OCI-LY7 (cell line): Measurements from ENCODE around the gene HSP90AB1. TPM values are rescaled to one million over a fixed set of nuclear protein-coding genes. Genes with fewer than 3 reads are reported as not detected.
A peak's percentile ranks its signal among the peaks of the same experiment; 100 is the strongest.

Source experiments
- BruUV-seq: library from RNA; stranded (reverse); fragments of 400-500 nt; replicated peaks from 2 replicates; lab custom pipeline; 2021; lab: Mats Ljungman, UMichigan
- CTCF ChIA-PET: fragments of 300-600 bp; sonication (Branson Sonifier 250); formaldehyde crosslinking; loops from one replicate; lab custom pipeline; 2022; ENCODE audit warnings: antibody characterized with exemption; ENCODE audit not compliant: unreplicated experiment; lab: Charles Lee
- POLR2A ChIA-PET: fragments of 300-600 bp; sonication (Branson Sonifier 250); formaldehyde crosslinking; loops from one replicate; lab custom pipeline; 2022; ENCODE audit warnings: antibody characterized with exemption; lab: Charles Lee
- DNase-seq: peaks from one replicate; pipeline ENCODE4 v3.0.0-alpha.2; 2015; ENCODE audit warnings: low spot score
- H2AFZ ChIP-seq: fragments of 200-600 bp; sonication (generic), shearing (Covaris generic); 2 replicates; pipeline ENCODE4 v1.6.1; 2014; ENCODE audit warnings: mild to moderate bottlenecking, antibody characterized with exemption, low read length, moderate library complexity
- H3K27ac ChIP-seq: fragments of 200-600 bp; sonication (generic); 2 replicates; pipeline ENCODE4 v1.5.1; 2014; ENCODE audit warnings: mixed run types, low read depth, mild to moderate bottlenecking, moderate library complexity, low read length, inconsistent platforms; ENCODE audit not compliant: poor library complexity, severe bottlenecking
- H3K36me3 ChIP-seq: fragments of 200-600 bp; sonication (generic); 2 replicates; pipeline ENCODE4 v1.6.1; 2014; ENCODE audit warnings: mild to moderate bottlenecking, antibody characterized with exemption, low read length, moderate library complexity, mixed read lengths; ENCODE audit not compliant: insufficient read depth
- H3K4me1 ChIP-seq: fragments of 200-600 bp; sonication (generic); 2 replicates; pipeline ENCODE4 v1.5.1; 2014; ENCODE audit warnings: mild to moderate bottlenecking, low read length; ENCODE audit not compliant: insufficient read depth, poor library complexity, severe bottlenecking
- H3K4me2 ChIP-seq: fragments of 200-600 bp; sonication (generic); 2 replicates; pipeline ENCODE4 v1.6.1; 2014; ENCODE audit warnings: mild to moderate bottlenecking, low read length
- H3K4me3 ChIP-seq: fragments of 200-600 bp; sonication (generic); 2 replicates; pipeline ENCODE4 v1.5.1; 2014; ENCODE audit warnings: mild to moderate bottlenecking, low read depth, low read length; ENCODE audit not compliant: poor library complexity, severe bottlenecking
- H3K79me2 ChIP-seq: fragments of 200-600 bp; sonication (generic); 2 replicates; pipeline ENCODE4 v1.6.1; 2016; ENCODE audit warnings: low read depth, mild to moderate bottlenecking, low read length, moderate library complexity, mixed read lengths; ENCODE audit not compliant: insufficient read depth
- H3K9me2 ChIP-seq: fragments of 200-600 bp; sonication (generic); 2 replicates; pipeline ENCODE4 v1.6.1; 2016; ENCODE audit warnings: mild to moderate bottlenecking, low read length, mixed read lengths; ENCODE audit not compliant: insufficient read depth
- H3K9me3 ChIP-seq: fragments of 200-600 bp; sonication (generic); 2 replicates; pipeline ENCODE4 v1.6.1; 2014; ENCODE audit warnings: mild to moderate bottlenecking, mixed run types, low read length, mixed read lengths
- H4K20me1 ChIP-seq: fragments of 200-600 bp; sonication (generic); 2 replicates; pipeline ENCODE4 v1.6.1; 2014; ENCODE audit warnings: mild to moderate bottlenecking, antibody characterized with exemption, low read length, moderate library complexity, mixed read lengths; ENCODE audit not compliant: insufficient read depth
- EZH2phosphoT487 ChIP-seq: fragments of 200-600 bp; sonication (generic); IDR thresholded peaks from 2 replicates; pipeline ENCODE4 v1.6.1; 2018; ENCODE audit warnings: low read depth, borderline replicate concordance, mild to moderate bottlenecking, mixed run types, antibody characterized with exemption, low read length, moderate library complexity, mixed read lengths
- intact Hi-C: fragments of 100-400 bp; cut with micrococcal nuclease; formaldehyde crosslinking; loops from one replicate; pipeline ENCODE4 v1.10.0; 2022; ENCODE audit not compliant: unreplicated experiment
- total RNA-seq, 2 experiments: library from RNA; depleted of rRNA in 1 of 2; stranded (reverse); fragments of >200 nt in 1 of 2; shearing (Covaris generic) in 1 of 2; gene quantifications; 2 replicates each; pipeline ENCODE4 v1.2.3, GENCODE V29; 2014 to 2022
- TF ChIP-seq, protein P1 (sequence below): fragments of 200-600 bp; sonication (generic); conservative IDR thresholded peaks from 2 replicates; pipeline ENCODE4 v1.5.1; 2014; ENCODE audit warnings: mild to moderate bottlenecking, antibody characterized with exemption, low read length, moderate library complexity, mixed read lengths

The HSP90AB1 gene
- total RNA-seq, 2 experiments from 2014 or later, result 911 to 1,282 TPM

DNA sequence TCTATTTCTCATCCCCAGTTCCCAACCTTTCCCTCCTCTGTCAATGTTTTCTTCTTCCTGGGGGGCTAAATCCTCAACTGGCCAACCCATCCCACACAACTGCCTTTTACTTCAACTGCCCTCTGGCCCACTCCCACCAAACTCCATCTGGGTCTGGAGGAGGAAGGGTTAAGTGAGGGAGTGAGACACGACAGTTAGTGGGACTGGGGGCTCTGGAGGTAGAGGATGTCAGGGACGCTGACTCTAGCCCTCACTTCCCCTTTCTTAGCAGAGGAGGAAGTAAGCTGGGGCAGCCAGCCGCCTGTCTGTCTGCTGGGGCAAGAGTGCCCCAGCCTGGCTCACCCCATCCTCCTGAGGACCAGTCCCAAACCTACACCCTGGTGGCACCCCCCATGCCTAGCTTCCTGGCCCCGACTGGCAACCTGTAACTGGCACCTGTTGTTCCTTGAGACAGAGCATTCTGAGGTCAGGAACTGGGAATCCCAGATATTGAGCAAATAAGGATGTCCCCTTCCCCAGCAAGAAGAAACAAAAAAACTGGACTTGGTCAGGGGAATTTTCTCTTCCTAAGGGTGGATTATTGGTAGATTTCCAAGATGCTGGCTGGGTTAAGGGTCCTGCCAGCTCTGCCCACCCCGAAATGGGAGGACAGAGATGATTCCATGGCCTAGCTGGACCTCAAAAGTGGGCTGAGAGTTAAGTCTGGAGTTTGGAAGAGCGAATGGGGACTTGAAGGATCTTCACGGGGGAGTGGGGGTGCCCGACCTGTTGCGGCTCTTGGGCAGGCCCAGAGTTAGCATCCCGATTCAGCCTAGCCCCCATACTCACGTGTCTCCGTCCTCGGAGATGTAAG lies 17.5 kb downstream of the HSP90AB1 start:
- TF ChIP-seq EZH2phosphoT487, result no peak
- TF ChIP-seq, protein P1, sequence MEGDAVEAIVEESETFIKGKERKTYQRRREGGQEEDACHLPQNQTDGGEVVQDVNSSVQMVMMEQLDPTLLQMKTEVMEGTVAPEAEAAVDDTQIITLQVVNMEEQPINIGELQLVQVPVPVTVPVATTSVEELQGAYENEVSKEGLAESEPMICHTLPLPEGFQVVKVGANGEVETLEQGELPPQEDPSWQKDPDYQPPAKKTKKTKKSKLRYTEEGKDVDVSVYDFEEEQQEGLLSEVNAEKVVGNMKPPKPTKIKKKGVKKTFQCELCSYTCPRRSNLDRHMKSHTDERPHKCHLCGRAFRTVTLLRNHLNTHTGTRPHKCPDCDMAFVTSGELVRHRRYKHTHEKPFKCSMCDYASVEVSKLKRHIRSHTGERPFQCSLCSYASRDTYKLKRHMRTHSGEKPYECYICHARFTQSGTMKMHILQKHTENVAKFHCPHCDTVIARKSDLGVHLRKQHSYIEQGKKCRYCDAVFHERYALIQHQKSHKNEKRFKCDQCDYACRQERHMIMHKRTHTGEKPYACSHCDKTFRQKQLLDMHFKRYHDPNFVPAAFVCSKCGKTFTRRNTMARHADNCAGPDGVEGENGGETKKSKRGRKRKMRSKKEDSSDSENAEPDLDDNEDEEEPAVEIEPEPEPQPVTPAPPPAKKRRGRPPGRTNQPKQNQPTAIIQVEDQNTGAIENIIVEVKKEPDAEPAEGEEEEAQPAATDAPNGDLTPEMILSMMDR, result no peak
- peaks cover 41% of the 10 kb centered on the region for H3K79me2 ChIP-seq
- CTCF ChIA-PET, result no interaction called here
- peaks cover 61% of the 10 kb centered on the region for H3K4me1 ChIP-seq
- BruUV-seq, result no TSS peak
- intact Hi-C loops, result loop anchor here (1.0 to 5.0 kb wide), 3 partner anchors 18 to 123 kb away; partner anchors contain the start of gene CDC5L
- POLR2A ChIA-PET, result interaction anchor here (1.0 to 4.3 kb wide), 2 partner anchors 17 to 19 kb away, joined by 3 to 22 read pairs; partner anchors contain the start of gene HSP90AB1
- peak overlapping the region; percentile 85 for H3K27ac ChIP-seq
- peak overlapping the region; percentile 86 for H3K4me3 ChIP-seq
- H4K20me1 ChIP-seq, result no peaks in the 10 kb centered on the region
- no peaks in the 10 kb centered on the region for H3K9me2 ChIP-seq
- H3K4me2 ChIP-seq, result peak overlapping the region; percentile 96
- peak; percentile 90 for DNase-seq
- no peaks in the 10 kb centered on the region for H3K9me3 ChIP-seq
- peaks cover 38% of the 10 kb centered on the region for H3K36me3 ChIP-seq
- peak overlapping the region; percentile 56; the same call in 1 of the 2 replicates for H2AFZ ChIP-seq

DNA sequence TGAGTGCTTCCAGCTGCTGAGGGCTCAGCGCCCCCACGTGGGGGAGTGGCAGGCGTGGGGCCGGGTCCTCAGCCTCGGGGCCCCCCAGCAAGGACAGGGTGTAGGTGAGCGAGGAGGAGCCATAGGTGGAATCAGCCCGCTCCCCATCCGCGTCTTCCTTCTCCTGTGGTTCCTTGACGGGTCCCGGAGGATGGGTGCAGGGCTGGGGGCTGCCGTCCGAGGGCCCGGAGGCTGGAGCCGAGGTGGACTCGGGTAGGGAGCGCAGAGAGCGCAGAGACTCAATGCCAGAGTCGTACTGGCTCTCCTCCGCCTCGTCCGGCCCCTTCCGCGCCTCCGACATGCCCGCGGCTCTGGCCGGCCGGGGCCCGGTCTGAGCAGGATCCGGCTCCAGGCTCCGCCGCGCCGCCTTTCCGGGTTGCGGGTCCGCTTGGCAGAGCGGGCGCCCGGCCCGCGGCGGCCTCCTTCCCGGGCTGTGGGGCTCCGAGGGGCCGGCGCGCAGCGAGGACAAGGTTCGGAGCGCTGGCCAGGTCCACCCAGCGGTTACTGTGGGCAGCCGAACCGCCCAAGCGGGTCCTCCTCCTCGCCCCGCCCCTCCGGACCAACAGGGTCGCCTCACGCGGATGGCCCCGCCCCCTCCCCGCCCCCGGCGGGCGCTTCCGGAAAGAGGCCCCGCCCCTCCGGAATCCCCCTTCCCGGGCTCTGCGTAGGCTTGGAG lies 18.3 kb downstream of the HSP90AB1 start, which contains the start of gene NFKBIE:
Gene NFKBIE, minus strand, starts transcription at position 545 of the 715 bp plus-strand sequence. Its CDS starts 205 bp downstream, at position 340.
- Histone ChIP-seq H3K4me2 (peak within 1 kb of the TSS; percentile 96), H3K79me2 (peaks cover 41% of the 10 kb centered on the region), H2AFZ (peak within 1 kb of the TSS; percentile 56), H4K20me1 (no peaks in the 10 kb centered on the region), H3K36me3 (peaks cover 30% of the 10 kb centered on the region), H3K9me2 (no peaks in the 10 kb centered on the region), H3K27ac (peak within 1 kb of the TSS; percentile 85), H3K9me3 (no peaks in the 10 kb centered on the region), H3K4me1 (peaks cover 68% of the 10 kb centered on the region), H3K4me3 (peak within 1 kb of the TSS; percentile 86)
- intact Hi-C loops, result loop anchor here (2.0 to 5.0 kb wide), 2 partner anchors 40 to 122 kb away; partner anchors contain the start of gene CDC5L
- ChIA-PET POLR2A (interaction anchor here (4.3 kb wide), 1 partner anchor 17 kb away, joined by 22 read pairs; the partner anchor contains the start of gene HSP90AB1), CTCF (no interaction called here)
- no peak for TF ChIP-seq EZH2phosphoT487
- TF ChIP-seq, protein P1, result peak; percentile 79
- BruUV-seq, result TSS peak; percentile 84
- peak; percentile 88 for DNase-seq
